Loucy (cell line): ENCODE data around the gene BCKDK.

Experiments used
- EZH2phosphoT487 ChIP-seq: fragments of 200-600 bp; IDR thresholded peaks from 2 replicates; pipeline ENCODE4 v1.6.1; 2018; ENCODE audit warnings: antibody characterized with exemption, mild to moderate bottlenecking, moderate library complexity, borderline replicate concordance
- TF ChIP-seq, protein P1 (sequence below): fragments of 200-600 bp; sonication (generic); conservative IDR thresholded peaks from 2 replicates; pipeline ENCODE4 v1.5.1; 2014; ENCODE audit warnings: mild to moderate bottlenecking, antibody characterized with exemption, low read length

DNA sequence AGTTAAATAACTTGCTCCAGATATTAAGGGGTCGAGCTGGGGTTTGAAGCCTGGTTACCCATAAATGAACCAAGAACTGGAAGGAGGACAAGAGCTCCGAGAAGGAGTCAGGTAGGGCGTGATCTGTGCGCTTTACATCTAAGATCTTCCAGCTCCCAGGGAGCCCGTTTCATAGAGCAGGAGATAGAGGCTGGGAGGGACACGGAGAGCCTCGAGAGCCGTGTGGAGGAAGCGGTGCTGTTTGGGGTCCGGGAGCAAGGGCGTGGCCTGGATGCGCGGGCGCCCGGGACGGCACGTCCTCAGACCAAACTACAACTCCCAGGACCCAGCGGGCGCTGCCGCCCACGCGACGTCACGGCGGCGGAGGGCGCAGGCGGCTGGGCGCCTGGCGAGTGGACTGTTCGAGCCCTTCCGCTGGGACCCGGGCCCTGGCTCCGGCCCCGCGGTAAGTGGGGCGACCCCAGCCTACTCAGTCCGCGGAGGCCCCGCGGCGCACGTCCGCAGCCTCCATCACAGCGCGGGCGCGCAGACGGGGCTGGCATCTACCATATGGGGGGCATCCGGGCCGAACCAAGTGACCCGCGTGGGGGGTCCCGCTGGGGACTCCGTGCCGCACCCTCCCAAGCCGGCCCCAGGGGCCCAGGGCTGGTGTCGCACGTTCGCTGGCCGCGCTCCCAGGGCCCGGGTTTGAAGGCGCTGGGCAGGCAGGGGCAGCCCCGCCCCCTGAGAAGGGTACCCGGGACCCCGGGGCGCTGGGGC is at the start of gene BCKDK:
- TF ChIP-seq, protein P1, sequence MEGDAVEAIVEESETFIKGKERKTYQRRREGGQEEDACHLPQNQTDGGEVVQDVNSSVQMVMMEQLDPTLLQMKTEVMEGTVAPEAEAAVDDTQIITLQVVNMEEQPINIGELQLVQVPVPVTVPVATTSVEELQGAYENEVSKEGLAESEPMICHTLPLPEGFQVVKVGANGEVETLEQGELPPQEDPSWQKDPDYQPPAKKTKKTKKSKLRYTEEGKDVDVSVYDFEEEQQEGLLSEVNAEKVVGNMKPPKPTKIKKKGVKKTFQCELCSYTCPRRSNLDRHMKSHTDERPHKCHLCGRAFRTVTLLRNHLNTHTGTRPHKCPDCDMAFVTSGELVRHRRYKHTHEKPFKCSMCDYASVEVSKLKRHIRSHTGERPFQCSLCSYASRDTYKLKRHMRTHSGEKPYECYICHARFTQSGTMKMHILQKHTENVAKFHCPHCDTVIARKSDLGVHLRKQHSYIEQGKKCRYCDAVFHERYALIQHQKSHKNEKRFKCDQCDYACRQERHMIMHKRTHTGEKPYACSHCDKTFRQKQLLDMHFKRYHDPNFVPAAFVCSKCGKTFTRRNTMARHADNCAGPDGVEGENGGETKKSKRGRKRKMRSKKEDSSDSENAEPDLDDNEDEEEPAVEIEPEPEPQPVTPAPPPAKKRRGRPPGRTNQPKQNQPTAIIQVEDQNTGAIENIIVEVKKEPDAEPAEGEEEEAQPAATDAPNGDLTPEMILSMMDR: no peak
- TF ChIP-seq EZH2phosphoT487: no peak
